Fibroblast of skin of back (primary cell): ENCODE data around the gene ZC3HAV1.

Experiments
- DNase-seq: peaks from one replicate; pipeline ENCODE4 v3.0.0-alpha.2; 2013

ZC3HAV1 gene

DNA sequence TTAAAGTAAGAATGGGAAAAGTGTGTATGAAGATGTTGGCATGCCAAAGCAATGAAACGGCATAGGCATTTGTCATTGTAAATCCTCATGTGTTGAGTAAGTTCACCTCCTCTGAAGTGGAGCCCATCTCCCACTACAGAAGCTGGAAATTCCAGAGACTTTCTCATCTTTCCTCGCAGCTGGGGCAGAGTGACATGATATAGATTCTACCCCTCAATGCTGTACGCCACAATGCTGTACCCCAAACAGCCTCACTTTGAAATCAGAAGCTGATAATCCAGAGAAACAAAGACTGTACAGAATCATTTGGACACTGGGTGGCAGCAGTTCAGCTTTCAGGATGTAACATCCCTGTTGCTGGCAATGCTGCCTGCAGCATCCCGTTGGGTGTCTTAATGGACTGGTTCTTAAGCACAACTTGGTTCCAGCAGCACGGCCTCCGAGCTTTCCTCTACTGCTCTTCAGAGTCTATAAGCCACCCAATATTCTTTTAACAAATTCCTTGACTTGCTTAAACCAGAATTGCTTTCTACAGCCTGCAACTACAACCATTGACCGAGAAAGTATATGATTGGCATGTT, 92.5 kb downstream of the ZC3HAV1 start:
- peak; percentile 60 for DNase-seq

DNA sequence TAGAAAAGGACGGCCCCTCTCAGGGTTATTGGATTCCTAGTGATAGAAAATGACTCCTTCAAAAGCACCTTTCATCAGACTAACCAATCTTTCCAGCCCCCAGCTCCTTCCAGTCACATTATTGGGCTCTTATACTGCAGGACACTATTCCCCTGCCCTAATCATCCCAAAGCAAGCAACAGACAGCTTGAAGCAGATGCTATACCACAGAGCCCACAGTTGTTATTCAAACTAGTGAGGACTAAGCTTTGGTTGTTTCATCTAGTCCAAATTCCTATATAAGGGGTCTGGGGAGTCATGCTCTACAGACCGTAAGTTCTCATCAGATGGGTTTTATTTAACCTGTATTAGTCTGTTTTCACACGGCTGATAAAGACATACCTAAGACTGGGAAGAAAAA, 98.1 kb downstream of the ZC3HAV1 start:
- DNase-seq = no peak

DNA sequence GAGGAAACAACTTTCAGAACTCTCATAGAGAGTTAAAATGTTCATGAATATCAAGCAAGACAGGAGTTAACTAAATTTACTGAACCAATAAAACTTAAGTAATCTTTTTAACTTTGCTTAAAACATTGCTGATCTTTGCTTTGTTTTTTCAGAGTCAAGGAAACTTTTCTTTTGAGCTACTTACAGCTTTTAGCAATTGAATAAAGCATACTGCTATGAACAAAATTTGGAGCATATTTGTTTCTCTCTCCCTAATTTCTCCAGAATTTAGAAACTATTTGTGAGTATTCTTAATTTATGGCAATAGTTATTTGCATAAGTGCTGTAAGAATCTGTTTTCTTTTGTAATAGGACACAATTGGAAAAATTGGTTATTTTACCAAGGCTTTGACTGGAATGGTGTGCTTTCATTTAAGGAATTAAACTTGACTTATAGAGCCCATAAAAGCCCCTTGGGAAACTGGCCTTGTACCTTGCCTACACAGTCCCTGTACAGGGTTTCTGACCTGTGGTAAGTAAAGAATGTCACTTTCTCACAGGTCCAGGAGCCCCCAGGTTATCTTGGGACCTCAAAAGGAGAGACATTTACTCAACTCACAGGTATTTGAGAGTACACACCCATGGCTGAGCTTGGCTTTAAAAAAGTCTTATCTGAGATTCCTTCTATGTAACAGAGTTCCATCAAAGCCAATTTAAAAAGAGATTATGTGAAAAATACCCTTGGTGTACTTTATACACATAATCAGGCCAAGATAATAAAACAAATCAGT, 105.0 kb downstream of the ZC3HAV1 start:
- no peak for DNase-seq

DNA sequence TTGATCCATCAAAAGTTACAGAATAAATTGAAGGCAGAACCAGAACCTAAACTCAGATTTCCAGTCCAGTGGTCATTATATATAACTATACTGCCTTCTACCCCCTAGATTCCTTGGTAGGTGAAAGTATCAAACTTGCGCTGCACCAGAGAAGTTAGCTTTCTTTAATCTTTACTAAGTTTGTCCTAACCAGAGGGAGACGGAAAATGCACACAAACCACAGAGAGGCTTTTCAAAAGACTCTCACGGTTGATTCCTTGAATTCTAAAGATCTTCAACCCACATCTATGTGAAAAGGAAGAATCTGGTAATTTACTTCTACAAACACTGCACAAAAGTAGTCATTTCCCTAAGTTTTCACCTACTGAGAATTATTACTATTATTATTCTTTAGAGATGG, 110.1 kb downstream of the ZC3HAV1 start:
- no peak for DNase-seq
